HG03135 (cell line): ENCODE results near the gene L3MBTL4.
A peak's percentile ranks its signal among the peaks of the same experiment; 100 is the strongest.

Source experiments
- ATAC-seq: cut with Tn5 transposase; IDR thresholded peaks from one replicate; pipeline ENCODE4 v1.9.1; 2021; ENCODE audit warnings: mild to moderate bottlenecking, moderate library complexity; ENCODE audit not compliant: unreplicated experiment

L3MBTL4 gene

DNA sequence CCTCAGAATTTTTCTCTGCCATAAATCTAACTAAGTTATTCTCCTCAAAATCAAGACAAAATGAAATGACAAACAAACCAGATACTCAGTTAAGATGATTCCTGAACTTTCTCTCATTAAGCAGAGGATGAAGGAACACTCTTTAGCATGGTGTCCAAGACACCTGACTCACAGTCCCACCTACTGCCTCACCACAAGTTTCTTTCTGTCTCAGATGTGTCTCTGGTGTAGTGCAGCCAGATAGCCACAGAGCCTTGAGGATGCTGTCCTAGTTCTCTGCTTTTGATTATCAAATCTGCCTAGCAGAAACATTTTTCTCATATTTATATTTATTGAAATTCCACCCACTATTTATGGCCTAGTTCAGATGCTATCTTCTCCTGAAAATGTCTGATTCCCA is 415.8 kb downstream of the L3MBTL4 start:
- peak; percentile 94 for ATAC-seq

DNA sequence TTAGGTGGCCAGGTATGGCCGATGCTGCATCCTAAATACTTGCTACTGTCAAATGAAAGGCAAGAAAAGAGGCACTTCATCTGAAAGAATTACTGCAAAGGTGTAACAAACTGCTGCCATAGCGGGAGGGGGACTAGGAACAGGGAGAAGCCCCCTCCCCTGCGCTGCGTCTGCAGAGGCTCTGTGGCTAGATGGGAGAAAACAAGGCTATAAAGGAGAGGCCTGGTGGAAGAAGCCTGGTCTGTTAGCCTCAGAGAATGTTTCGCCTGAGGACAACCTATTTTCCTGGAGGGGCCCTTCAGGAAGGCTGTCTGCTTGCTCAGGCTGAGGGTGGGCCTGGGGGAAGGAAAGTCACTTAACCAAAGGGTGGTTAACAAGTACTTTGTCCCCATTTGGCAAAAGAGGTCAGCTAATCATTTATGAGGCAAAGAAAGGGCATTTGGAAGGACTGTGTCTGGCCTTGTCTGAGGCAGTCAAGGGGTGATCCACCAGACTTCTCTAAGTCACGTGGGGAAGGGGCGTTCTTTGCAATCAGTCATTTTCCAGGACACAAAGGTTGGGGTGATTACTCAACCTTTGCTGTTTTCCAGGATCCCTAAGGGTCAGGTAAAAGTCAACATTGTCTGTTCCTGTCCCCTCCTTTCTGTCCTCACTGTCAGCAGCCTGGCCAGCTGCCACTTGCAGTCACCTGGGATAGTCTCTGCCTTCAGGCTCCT is 416.4 kb downstream of the L3MBTL4 start:
- ATAC-seq: peak; percentile 32

DNA sequence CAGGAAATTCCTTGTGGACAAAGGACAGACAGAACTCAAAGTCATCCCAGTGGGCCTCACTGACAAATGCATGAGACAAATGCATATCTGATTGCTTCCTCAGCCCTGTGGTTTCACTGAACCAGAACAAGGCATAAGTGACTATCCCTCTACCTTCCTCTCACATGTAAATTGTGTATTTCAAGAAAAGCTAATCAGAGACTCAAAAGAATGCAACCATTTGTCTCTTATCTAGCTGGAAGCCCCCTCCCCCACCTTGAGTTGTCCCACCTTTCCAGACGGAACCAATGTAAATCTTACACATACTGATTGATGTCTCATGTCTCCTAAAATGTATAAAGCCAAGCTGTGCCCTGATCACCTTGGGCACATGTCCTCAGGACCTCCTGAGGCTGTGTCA is 417.4 kb downstream of the L3MBTL4 start:
- ATAC-seq: no peak

DNA sequence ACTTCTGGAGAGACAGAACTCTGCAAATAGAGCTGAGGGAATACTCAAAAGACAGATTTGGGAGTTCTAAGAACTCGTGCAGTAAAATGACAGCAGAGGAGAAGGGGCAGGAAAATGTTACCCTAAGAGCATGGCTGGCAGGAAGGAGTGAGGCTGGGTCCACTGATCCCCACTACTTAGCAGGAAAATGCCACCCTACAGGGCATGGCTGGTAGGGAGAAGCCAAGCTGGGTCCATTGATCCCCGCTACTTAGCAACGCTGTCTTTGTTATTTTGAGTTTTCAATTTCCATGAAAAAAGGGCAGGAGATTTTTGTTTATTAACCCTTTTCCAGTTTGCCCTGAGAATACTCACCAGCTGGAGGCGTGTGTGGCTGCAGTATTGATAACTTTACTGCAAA is 419.1 kb downstream of the L3MBTL4 start:
- no peak for ATAC-seq

DNA sequence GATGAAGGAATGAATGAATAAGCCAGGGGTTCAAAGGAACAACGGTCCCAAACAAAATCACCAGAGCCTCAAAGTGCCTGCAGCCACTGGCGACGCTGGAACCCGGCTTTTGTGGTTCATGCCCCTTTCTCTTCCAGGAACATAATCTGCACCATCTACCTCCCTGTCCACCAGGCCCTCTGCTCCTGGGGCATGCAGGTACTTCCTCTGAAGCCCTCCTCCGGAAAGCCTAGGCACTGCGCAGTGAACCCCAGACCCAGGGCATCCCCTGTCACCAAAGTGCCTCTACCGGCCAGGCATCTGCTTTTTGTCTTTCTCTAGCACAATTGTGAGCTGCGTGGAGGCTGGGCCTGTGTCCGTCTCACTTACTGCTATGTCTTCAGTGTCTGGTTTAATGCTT is 420.8 kb downstream of the L3MBTL4 start:
- ATAC-seq: no peak

DNA sequence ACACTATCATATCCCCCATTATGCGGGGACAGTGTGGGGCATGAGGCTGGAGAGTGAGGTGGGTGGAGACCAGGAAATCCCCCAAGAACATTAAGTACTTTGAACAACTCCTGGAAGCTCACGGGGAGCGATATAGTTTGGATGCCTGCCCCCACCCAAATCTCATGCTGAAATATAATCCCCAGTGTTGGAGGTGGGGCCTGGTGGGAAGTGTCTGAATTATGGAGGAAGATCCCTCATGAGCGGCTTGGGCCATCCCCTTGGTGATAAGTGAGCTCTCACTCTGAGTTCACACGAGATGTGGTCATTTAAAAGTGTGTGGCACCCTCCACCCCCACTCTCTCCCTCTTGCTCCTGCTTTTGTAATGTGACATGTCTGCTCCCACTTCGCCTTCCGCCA is 422.3 kb downstream of the L3MBTL4 start:
- no peak for ATAC-seq

DNA sequence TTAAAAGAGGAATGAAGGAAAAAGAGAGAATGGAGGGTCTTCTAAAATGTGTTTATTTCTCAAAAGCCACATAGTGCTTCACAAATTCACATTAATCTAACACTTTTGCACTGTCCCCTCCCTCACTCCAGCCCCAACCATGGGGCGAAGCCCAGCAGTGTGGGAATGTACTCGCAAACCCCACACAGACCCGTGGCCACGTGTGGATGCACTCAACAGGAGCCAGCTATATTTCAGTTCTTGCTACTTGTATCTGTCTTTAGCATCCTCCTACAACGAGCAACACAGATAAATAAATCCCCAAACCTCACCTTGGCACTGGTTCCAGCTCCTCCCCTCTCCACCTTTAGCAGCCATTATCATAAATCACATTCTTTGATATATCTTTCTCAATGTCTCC is 427.5 kb downstream of the L3MBTL4 start:
- no peak for ATAC-seq

DNA sequence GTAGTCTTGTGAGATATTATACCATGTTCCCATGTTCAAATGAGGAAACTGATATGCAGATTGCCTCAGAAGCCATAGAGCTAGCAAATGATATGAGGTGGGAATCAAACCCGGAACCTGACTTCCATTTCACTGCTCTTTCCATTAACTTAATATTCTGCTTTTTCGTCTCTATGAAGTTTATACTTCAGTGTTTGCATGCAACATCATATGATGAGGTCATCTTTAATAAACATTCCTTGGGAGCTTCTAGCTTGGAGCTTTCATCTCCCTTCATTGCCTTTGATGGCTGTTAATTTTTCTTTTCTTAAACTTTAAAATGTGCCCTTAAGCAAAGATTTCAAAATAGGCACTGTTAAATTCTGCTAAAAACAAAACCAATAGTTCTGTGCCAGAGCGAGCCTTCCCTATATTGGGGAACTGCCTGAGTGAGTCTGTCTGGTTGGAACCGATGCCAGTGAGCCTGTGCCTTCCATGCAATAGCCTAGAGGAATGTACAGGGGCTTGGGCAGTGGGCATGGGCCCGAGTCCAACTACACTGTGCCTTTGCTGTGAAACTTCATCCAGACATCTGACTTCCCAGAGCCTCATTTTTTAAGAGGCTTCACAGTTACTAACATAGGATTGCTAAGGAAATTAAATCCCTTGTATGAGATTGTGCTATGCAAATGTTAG is 428.3 kb downstream of the L3MBTL4 start:
- ATAC-seq: no peak

DNA sequence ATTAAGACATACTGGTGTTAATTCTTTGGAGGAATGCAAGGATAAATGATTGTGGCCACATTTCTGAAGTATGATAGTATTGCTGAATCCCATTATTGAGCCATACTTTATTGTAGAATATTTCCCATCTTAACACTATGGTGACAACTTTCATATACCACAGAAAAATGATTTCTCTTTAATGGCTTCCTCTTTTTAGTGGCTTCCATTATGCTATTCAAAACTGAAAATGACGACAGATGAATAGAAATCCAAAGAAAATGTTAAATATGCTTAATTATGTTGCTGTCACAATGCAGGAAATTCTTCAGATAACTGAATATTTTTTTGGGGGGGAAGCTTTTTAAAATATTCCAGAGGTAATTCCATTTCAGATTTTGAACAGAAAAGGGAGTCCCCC is 430.5 kb downstream of the L3MBTL4 start:
- no peak for ATAC-seq

DNA sequence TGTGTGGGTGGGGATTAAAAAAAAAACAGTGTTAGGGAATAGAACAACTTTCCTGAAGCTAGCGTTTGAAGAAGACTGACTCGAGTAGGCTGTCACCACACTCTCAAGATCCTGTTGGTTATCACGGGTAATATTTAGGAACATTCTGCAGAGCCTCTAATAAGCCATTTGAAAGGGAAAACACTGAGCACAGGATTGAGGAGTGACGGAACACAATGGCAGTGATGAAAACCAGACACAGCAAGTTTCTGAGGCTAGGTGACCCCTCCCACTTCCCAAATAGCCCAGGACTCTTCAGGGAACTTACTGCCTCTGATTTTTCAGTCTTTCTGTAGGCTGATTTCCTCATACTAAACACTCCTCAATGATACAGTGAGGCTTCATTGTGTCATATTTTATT is 431.2 kb downstream of the L3MBTL4 start:
- no peak for ATAC-seq

DNA sequence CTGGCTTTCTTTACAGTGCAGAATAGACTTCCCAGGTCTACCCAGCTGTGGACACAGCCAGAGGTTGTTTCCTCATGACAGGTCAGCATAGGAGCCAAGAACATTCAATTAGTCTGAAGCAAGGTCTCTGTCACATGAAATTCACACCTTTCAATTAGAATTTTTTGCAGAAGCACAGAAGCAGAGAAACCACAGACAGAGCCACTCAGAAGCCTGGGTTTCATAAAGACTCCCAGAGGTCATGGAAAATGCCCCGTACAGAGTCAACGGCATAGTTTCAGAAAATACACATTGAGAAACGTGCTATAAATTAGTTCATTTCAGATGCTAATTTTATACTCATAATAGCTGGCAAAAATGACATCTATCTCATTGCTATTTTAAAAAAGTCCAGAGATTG is 432.4 kb downstream of the L3MBTL4 start:
- no peak for ATAC-seq

DNA sequence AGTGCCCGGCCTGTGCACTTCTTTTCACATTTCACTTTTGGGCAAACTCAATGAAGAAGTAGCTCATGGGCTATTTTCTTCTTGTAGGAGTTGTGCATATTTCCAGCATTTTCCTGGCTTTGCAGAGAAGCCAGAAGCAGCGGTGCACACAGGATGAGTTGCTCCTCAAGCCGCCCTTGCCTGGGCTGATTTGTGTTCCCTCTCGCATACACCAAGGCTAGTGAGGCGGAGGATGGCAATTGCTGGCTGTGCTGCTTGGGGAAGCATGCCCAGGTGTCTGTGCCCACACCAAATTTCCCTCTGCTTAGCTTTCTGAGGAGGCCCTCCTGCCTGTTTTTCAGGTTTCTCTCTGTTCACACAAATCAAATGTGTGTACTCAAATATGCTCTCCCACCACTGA is 434.0 kb downstream of the L3MBTL4 start:
- ATAC-seq: no peak

DNA sequence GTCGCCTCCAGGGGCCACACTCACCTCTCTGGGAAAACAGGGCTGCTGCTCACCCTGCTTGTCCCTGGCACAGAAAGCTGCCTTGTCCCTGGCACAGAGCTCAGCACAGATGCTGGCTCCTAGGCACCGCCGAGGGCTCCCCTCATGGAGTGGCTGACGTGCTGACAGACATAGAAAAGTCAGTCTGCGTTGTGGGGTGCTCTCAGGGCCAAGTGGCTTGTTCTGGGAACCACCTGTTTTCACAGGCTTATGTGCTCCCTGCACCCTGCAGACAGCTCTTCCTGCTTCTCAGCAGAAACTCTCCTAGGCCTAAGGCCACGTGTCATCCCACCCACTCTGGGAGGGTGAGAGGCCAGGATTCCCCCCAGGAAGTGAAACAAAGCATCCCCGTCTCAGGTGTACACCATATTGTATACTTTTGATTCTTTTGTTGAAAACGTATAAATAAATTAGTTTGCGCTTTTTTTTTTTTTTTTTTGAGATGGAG is 434.7 kb downstream of the L3MBTL4 start:
- peak; percentile 43 for ATAC-seq

DNA sequence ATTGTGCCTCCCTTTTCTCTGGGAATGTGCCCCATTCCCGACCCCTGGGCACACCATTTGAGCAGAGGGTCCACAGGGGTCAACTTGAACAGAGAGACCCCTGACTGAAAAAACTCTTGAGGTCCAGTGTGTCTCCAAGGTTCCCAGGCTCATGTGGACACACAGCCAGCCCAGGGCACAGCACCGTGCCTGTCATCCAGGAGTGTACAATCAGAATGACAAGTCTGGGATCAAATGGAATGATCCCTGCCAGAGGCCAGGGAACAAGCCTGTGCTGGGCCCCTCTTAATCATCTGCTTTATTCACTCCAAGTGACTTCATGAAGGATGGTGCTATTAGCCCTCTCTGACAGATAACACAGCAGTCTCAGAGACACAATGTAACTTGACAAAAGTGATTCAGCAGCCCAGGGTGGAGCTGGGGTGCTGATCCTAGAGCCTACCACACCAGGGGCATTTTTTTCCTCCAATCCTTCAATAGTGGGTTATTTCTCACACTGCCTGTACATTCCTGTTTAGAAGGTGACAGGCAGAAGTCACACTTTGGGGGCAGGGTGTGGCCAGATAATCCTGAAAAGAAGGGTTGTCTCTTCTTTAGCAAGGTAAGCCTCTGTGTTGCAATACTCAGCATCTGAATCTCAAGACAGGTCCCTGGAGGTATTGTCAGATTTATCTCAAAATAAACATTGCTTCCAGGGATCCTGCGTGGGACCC is 435.4 kb downstream of the L3MBTL4 start:
- ATAC-seq: no peak

DNA sequence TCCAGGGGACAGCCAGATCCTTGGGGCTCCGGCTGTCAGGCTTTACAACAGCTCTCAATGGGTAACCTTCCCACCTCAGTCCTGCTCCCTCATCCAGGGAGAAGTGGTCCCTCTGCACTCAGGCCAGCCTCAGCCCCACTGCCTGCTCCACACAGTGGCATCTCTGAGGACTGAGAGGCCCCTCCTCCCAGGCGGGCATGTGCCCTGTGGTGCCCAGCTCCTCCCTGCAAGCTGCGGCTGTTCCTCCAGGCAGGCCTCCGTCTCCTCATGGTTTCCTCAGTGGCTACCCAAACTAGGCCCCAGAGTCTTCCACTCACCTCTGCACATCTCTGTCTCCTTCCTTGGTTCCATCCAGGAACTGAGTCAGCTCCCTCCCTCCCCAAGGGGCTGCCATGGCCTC is 437.7 kb downstream of the L3MBTL4 start:
- ATAC-seq: no peak

DNA sequence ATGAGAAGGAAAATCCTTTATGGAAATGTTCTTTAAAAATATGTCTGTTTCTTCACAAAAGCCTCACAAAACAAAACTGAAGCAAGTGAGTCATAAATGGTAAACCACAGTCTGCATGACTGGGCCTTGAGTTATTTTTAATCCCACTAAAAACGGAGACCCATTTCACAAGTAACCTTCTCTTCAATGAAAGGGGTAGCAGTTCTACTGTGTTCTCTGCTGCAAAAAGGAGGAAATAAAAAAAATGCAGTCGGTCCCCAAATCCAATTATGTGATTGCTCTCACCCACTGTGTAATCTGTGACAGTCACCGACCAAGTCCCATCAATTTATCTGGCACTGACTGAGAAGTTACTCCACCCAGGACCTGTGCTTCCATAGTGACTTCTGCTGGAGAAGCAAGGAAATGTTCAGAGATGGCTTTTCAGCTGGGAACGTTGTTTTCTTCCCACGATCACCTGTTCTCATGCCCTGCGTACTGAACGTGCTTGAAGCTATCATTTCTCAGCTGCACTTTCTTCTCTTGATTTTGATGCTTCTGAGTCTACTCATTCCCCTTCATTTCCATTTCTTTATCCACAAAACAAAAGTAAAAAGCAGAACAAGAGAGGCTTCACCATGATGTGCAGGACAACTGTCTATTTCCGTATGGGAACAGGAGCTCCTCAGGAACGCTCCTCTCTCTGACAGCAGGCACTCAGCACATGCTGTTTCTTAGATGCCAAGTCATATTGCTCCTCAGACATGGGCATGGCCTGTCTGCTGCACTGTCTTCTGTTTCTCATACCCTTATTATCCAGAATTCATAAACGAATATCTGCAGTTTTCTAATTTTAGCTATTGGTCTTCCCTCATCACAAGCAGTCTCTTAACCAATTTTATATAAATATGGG is 439.4 kb downstream of the L3MBTL4 start:
- peak; percentile 68 for ATAC-seq

DNA sequence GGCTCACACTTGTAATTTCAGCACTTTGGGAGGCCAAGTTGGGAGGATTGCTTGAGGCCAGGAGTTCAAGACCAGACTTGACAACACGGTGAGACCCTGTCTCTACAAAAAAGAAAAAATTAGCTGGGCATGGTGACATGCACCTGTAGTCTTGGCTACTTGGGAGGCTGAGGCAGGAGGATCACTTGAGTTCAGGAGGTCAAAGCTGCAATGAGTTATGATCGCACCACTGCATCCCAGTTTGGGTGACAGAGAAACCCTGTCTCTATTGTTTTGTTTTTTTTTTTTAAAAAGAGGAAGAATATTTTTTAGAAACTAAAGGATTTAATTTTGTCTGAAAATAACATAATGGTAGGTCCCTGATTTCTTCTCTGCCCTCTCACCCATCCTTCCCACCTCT is 440.0 kb downstream of the L3MBTL4 start:
- peak; percentile 16 for ATAC-seq

DNA sequence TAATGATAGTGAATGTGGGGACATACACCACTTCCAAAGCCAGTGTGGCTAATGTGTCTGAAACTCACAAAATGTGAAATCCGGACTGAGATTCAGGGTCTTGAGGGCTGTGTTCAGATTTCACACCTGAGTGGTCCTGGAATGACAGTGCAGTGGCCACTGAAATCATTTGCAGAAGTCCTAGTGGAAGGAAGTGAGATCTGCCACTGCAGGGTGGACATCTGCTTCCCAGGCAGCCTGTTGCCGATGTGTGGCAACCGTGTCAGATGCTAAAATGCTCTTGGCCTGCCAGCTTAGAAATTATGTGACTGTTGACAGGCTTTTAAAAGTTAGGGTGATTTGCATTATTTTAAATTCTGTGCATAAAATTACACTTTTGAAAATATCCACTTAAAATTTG is 441.6 kb downstream of the L3MBTL4 start:
- ATAC-seq: no peak

DNA sequence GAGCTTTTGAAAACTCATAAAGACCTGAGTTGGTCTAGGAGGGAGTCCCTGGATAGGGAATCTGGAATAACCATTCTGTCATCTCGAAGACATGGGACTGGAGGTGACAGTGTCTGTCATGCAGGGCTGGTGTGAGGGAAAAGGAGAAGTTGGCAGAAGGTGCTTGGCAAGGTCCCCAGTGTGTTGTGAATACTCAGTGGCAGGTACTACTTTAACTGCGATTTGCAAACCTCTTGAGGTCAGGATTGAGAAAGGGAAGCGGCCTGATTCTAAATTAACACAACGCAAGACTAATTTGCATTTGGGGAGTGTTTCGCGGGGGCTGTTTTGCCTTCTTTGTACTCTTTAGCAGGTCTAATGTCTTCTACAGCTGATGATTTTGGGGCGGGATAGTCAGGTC is 442.4 kb downstream of the L3MBTL4 start:
- ATAC-seq: peak; percentile 41

DNA sequence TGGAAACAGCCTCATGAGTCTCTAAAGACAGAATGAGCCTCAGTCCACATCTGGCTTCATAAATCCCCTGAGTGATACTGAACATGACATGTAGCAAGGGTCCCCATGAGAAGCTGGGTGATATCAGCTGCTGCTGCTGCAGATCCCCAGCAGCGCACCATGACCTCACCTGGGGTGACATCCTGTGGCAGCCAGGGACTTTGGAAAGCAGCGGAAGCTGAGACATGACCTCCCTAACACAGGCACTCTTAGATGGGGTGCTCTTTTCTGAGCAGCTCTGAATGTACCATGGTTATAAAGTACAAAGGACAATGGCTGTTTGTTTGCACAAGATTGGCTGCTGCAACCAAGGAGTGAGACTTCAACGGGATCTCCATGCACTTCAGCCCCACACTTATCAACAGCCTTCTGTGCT is 444.7 kb downstream of the L3MBTL4 start:
- ATAC-seq: no peak
